NCI-H2196 treated with DMSO at 0.1 percent for 48 hours (cell line): Measurements from ENCODE around the gene CBLB.

ENCODE experiments used
- DNase-seq: peaks from one replicate; lab custom pipeline; 2025; ENCODE audit not compliant: unreplicated experiment; lab: John Stamatoyannopoulos, UW

Gene CBLB

GRCh38 chr3:105629718-105630117, 239.1 kb downstream of the CBLB start:
- DNase-seq, result no peak

GRCh38 chr3:105626739-105627138, 242.1 kb downstream of the CBLB start:
- no peak for DNase-seq

- no peak for DNase-seq
Observed at GRCh38 chr3:105622169-105622568, 246.6 kb downstream of the CBLB start.

GRCh38 chr3:105620236-105620635, 248.6 kb downstream of the CBLB start:
- DNase-seq, result no peak

GRCh38 chr3:105619651-105620050, 249.2 kb downstream of the CBLB start:
- DNase-seq, result no peak

GRCh38 chr3:105618556-105618955, 250.3 kb downstream of the CBLB start:
- no peak for DNase-seq

- DNase-seq, result no peak
Observed at GRCh38 chr3:105616374-105617121, 252.3 kb downstream of the CBLB start.

GRCh38 chr3:105615814-105616213, 253.0 kb downstream of the CBLB start:
- no peak for DNase-seq

GRCh38 chr3:105614288-105615030, 254.4 kb downstream of the CBLB start:
- DNase-seq, result no peak

GRCh38 chr3:105613120-105613519, 255.7 kb downstream of the CBLB start:
- no peak for DNase-seq

GRCh38 chr3:105611304-105612192, 257.3 kb downstream of the CBLB start:
- DNase-seq, result no peak

GRCh38 chr3:105610473-105610872, 258.3 kb downstream of the CBLB start:
- no peak for DNase-seq

- no peak for DNase-seq
Observed at GRCh38 chr3:105608623-105609022, 260.2 kb downstream of the CBLB start.

- no peak for DNase-seq
Observed at GRCh38 chr3:105606016-105606415, 262.8 kb downstream of the CBLB start.
